Measurements from ENCODE around the gene ZNF574. TPM values are rescaled to one million over a fixed set of nuclear protein-coding genes. Genes with fewer than 3 reads are reported as not detected.

The ZNF574 gene
- total and polyA plus RNA-seq, 2 of the 8 experiments (the other 6 are each of a cell fraction or from before 2014, with no cell fraction given), result 27.0 to 38.8 TPM

DNA sequence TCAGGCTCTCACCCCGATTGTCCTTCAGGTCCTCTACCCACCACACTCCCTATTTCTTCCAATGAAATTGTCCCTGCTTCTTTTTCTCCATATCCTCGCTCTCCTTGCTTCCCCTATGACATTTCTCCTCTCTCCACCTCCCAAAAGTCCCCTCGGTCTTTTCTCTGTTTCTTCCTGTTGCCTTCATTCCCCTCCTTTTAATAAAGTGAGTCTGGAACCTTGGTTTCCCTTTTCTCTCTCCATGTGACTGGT lies 676 bp upstream of the ZNF574 start:
- ChIA-PET POLR2A (ENCODE audit: partially characterized antibody) (interaction anchor here (1.6 kb wide), 1 partner anchor 116 kb away, joined by 5 read pairs; the partner anchor contains the start of gene RABAC1), CTCF (ENCODE audit: partially characterized antibody) (no interaction called here)
- Histone ChIP-seq H3K23me2 (ENCODE audit: low read depth, low read length) (peaks cover 21% of the 10 kb centered on the region), H4K8ac (ENCODE audit: extremely low read depth, insufficient read depth, low read length) (peak overlapping the region; percentile 100; the same call in 1 of the 2 replicates), H2AK5ac (ENCODE audit: low read depth, low read length) (peak overlapping the region; percentile 86; the same call in 1 of the 2 replicates), H4K20me1 (replicated peaks in 1 of 2; ENCODE audit: control insufficient read depth in 1 of 2, insufficient read depth in 2 of 2, low read length in 2 of 2) (peaks cover 21 to 31% of the 10 kb centered on the region in 2 experiments), H3K56ac (replicated peaks; ENCODE audit: insufficient read length, low read depth, low read length) (peak overlapping the region; percentile 78), H4K91ac (replicated peaks; ENCODE audit: insufficient read length, low read length) (peak overlapping the region; percentile 95), H2BK20ac (ENCODE audit: low read length) (no peak overlapping the region), H2BK15ac (ENCODE audit: low read length) (0 out of 2 replicates have a peak overlapping the region, but pooled peaks have one; percentile 97), H3K79me2 (ENCODE audit: control insufficient read depth in 1 of 2, insufficient read depth in 2 of 2, low read length in 2 of 2) (peaks cover 22 to 34% of the 10 kb centered on the region in 2 experiments), H3K23ac (ENCODE audit: insufficient read length) (no peak overlapping the region), H3K4me2 (ENCODE audit: insufficient read depth in 1 of 2, low read depth in 2 of 2, low read length in 2 of 2) (peak overlapping the region; percentile 76 to 97), H3K79me1 (ENCODE audit: low read depth, low read length) (peaks cover 16% of the 10 kb centered on the region), H4K5ac (ENCODE audit: insufficient read length, low read depth, low read length) (peak overlapping the region; percentile 85), H3K14ac (ENCODE audit: insufficient read length) (peak overlapping the region; percentile 31), H3K9ac (replicated peaks in 1 of 4; ENCODE audit: extremely low read depth in 1 of 4, low read depth in 3 of 4, low read length in 3 of 4) (peak overlapping the region; percentile 41 to 97 (median 93)), H2AFZ (ENCODE audit: low read length) (peak overlapping the region; percentile 23; the same call in 1 of the 2 replicates), H3K36me3 (ENCODE audit: control insufficient read depth in 2 of 4, insufficient read depth in 4 of 4, low read length in 3 of 4) (peaks cover 17 to 20% (median 20%) of the 10 kb centered on the region in 4 experiments; a peak in 7 of 8 replicates), H3K18ac (ENCODE audit: extremely low read depth, low read length) (peak overlapping the region; percentile 99), H3K27me3 (replicated peaks in 1 of 4; ENCODE audit: control insufficient read depth in 3 of 4, extremely low read depth in 1 of 4, insufficient read depth in 3 of 4, low read length in 3 of 4) (no peaks in the 10 kb centered on the region), H2BK5ac (ENCODE audit: low read depth, low read length) (peak overlapping the region; percentile 99), H3K27ac (ENCODE audit: low read depth, low read length) (peak overlapping the region; percentile 96), H3K4ac (replicated peaks; ENCODE audit: insufficient read length, low read depth, low read length) (peak overlapping the region; percentile 64), H3K4me3 (ENCODE audit: extremely low read depth in 1 of 4, insufficient read depth in 2 of 4, low read depth in 3 of 4, low read length in 4 of 4) (peak overlapping the region; percentile 44 to 82 (median 66)), H3K4me1 (replicated peaks in 1 of 4; ENCODE audit: control insufficient read depth in 3 of 4, insufficient read depth in 4 of 4, low read length in 3 of 4) (peaks cover 0 to 6% (median 2%) of the 10 kb centered on the region in 4 experiments; a peak in 5 of 7 replicates), H3K9me3 (ENCODE audit: insufficient read depth in 2 of 2, low read depth in 1 of 2, low read length in 1 of 2) (no peaks in the 10 kb centered on the region), H2BK120ac (replicated peaks; ENCODE audit: low read depth, low read length) (no peak overlapping the region), H2BK12ac (ENCODE audit: low read depth, low read length) (peak overlapping the region; percentile 98; the same call in 1 of the 2 replicates)
- 27% methylated on average over 3 of the region's 3 CpGs; no CpG with 5 or more reads in 1 of the 2 experiments for WGBS, 2 experiments (ENCODE audit: extremely low coverage in 1 of 2, insufficient coverage in 1 of 2, insufficient read length in 1 of 2, insufficient replicate concordance in 2 of 2, low coverage in 1 of 2, low lambda C conversion rate in 2 of 2, missing lambda C conversion rate in 1 of 2)
- no peak for TF ChIP-seq EZH2 (IDR thresholded peaks at IDR 0.05; ENCODE audit: low read depth, low read length, severe bottlenecking)
- no peak for TF ChIP-seq CTCF (IDR thresholded peaks at IDR 0.05; ENCODE audit: control extremely low read depth in 1 of 3, insufficient read depth in 1 of 3, low read depth in 1 of 3, low read length in 3 of 3)
- FAIRE-seq (no peak), DNase-seq (ENCODE audit: low read depth in 1 of 2, low spot score in 2 of 2) (no peak)
